Stomach (tissue), 4 donors: ENCODE measurements around the gene OR10T2.

ENCODE experiments used
- EP300 ChIP-seq: sonication (generic); formaldehyde crosslinking; IDR thresholded peaks from one replicate; pipeline ENCODE4 v1.6.1; 2017; ENCODE audit warnings: antibody characterized with exemption
- POLR2A ChIP-seq, 4 donors: fragments of 450-650 bp; IDR thresholded peaks; one replicate each; pipeline ENCODE4 v1.6.1; 2016; ENCODE audit warnings: antibody characterized with exemption in 4 of 4, control low read depth in 2 of 4, mild to moderate bottlenecking in 1 of 4, moderate library complexity in 1 of 4
- POLR2AphosphoS5 ChIP-seq, 3 donors: sonication (generic); formaldehyde crosslinking; IDR thresholded peaks; one replicate each; pipeline ENCODE4 v1.6.1; 2016; ENCODE audit warnings: antibody characterized with exemption in 3 of 3
- TF ChIP-seq, protein P1 (sequence below), 7 experiments: fragments of 450-650 bp in 4 of 7; fragments of 200-600 bp in 3 of 7; sonication (generic) in 3 of 7; IDR thresholded peaks; one replicate each; pipeline ENCODE4 v1.5.1; 2016 to 2019; ENCODE audit warnings: antibody characterized with exemption in 7 of 7, control low read depth in 2 of 7, mild to moderate bottlenecking in 1 of 7

GRCh38 chr1:158434741-158435140 lies 35.5 kb upstream of the OR10T2 start:
- TF ChIP-seq, protein P1, sequence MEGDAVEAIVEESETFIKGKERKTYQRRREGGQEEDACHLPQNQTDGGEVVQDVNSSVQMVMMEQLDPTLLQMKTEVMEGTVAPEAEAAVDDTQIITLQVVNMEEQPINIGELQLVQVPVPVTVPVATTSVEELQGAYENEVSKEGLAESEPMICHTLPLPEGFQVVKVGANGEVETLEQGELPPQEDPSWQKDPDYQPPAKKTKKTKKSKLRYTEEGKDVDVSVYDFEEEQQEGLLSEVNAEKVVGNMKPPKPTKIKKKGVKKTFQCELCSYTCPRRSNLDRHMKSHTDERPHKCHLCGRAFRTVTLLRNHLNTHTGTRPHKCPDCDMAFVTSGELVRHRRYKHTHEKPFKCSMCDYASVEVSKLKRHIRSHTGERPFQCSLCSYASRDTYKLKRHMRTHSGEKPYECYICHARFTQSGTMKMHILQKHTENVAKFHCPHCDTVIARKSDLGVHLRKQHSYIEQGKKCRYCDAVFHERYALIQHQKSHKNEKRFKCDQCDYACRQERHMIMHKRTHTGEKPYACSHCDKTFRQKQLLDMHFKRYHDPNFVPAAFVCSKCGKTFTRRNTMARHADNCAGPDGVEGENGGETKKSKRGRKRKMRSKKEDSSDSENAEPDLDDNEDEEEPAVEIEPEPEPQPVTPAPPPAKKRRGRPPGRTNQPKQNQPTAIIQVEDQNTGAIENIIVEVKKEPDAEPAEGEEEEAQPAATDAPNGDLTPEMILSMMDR (IDR thresholded peaks at IDR 0.05), result no peak
- TF ChIP-seq POLR2AphosphoS5 (IDR thresholded peaks at IDR 0.05), result no peak
- TF ChIP-seq EP300, result no peak
- no peak for TF ChIP-seq POLR2A (IDR thresholded peaks at IDR 0.05)
